Natural killer cell treated with Interleukin-12 subunit alpha and Interleukin-12 subunit beta and Interleukin-15 and Interleukin-18, amount 100 ng/mL, for 72 hours (primary cell): ENCODE results near the gene PBX2. TPM values are rescaled to one million over a fixed set of nuclear protein-coding genes. Genes with fewer than 3 reads are reported as not detected.

Experiments used
- ATAC-seq, 2 donors: fragments of 150-1000 bp; cut with Tn5 transposase in 1 of 2; sonication (Bioruptor Pico), chemical (Tn5 transposase) in 1 of 2; 2 replicates each; pipeline ENCODE4 v1.10.0; 2021
- DNase-seq: peaks from one replicate; pipeline ENCODE4 v3.0.0; 2022; ENCODE audit warnings: low spot score
- H3K27ac Mint-ChIP-seq, 2 donors: 1 replicate in 1 of 2; 2 replicates in 1 of 2; pipeline ENCODE4 v1.8.0; 2022; ENCODE audit warnings: mixed read lengths in 2 of 2, mild to moderate bottlenecking in 1 of 2, moderate library complexity in 1 of 2
- H3K27me3 Mint-ChIP-seq, 2 donors: 1 replicate in 1 of 2; 2 replicates in 1 of 2; pipeline ENCODE4 v1.8.0; 2022; ENCODE audit warnings: mixed read lengths in 2 of 2
- H3K36me3 Mint-ChIP-seq: one replicate; pipeline ENCODE4 v1.8.0; 2022; ENCODE audit warnings: mixed read lengths
- H3K4me1 Mint-ChIP-seq, 2 donors: 1 replicate in 1 of 2; 2 replicates in 1 of 2; pipeline ENCODE4 v1.8.0; 2022; ENCODE audit warnings: low read depth in 2 of 2, mixed read lengths in 2 of 2, mild to moderate bottlenecking in 1 of 2
- H3K4me3 Mint-ChIP-seq: one replicate; pipeline ENCODE4 v1.8.0; 2022; ENCODE audit warnings: mixed read lengths
- H3K9me3 Mint-ChIP-seq: 2 replicates; pipeline ENCODE4 v1.8.0; 2022; ENCODE audit warnings: mixed read lengths
- total RNA-seq, 2 donors: library from RNA; stranded (reverse); gene quantifications; one replicate each; pipeline ENCODE4 v1.2.3, GENCODE V29; 2022

Gene PBX2
- total RNA-seq, 2 donors from 2014 or later, result 64.1 to 89.4 TPM

- no peaks in the 10 kb centered on the region for H3K27me3 Mint-ChIP-seq
- peak overlapping the region; percentile 93 for H3K4me3 Mint-ChIP-seq
- no peaks in the 10 kb centered on the region for H3K9me3 Mint-ChIP-seq
- peaks cover 48 to 57% of the 10 kb centered on the region in 2 donors for H3K4me1 Mint-ChIP-seq
- ATAC-seq, result no peak
- H3K36me3 Mint-ChIP-seq, result no peaks in the 10 kb centered on the region
- DNase-seq, result peak; percentile 49
- peak overlapping the region; percentile 92 to 95 for H3K27ac Mint-ChIP-seq
Observed at GRCh38 chr6:32178547-32179440, 11.2 kb downstream of the PBX2 start.

GRCh38 chr6:32177788-32178546 lies 12.0 kb downstream of the PBX2 start, which contains the start of gene RNF5:
Gene RNF5 (plus strand): TSS chr6:32178405. CDS start chr6:32178512, 107 bp downstream.
- Mint-ChIP-seq H3K27ac (peak within 1 kb of the TSS; percentile 92 to 95), H3K27me3 (no peaks in the 10 kb centered on the region), H3K9me3 (no peaks in the 10 kb centered on the region), H3K4me3 (peak within 1 kb of the TSS; percentile 93), H3K36me3 (no peaks in the 10 kb centered on the region), H3K4me1 (peaks cover 54 to 61% of the 10 kb centered on the region in 2 donors)
- DNase-seq (peak; percentile 96), ATAC-seq (peak; percentile 93 to 94)

GRCh38 chr6:32177183-32177787 lies 12.7 kb downstream of the PBX2 start:
- H3K9me3 Mint-ChIP-seq, result no peaks in the 10 kb centered on the region
- H3K4me1 Mint-ChIP-seq, result peaks cover 56 to 61% of the 10 kb centered on the region in 2 donors
- ATAC-seq (no peak), DNase-seq (no peak)
- peak overlapping the region; percentile 93 for H3K4me3 Mint-ChIP-seq
- H3K27me3 Mint-ChIP-seq, result no peaks in the 10 kb centered on the region
- H3K36me3 Mint-ChIP-seq, result no peaks in the 10 kb centered on the region
- peak overlapping the region; percentile 92 to 95 for H3K27ac Mint-ChIP-seq

DNA sequence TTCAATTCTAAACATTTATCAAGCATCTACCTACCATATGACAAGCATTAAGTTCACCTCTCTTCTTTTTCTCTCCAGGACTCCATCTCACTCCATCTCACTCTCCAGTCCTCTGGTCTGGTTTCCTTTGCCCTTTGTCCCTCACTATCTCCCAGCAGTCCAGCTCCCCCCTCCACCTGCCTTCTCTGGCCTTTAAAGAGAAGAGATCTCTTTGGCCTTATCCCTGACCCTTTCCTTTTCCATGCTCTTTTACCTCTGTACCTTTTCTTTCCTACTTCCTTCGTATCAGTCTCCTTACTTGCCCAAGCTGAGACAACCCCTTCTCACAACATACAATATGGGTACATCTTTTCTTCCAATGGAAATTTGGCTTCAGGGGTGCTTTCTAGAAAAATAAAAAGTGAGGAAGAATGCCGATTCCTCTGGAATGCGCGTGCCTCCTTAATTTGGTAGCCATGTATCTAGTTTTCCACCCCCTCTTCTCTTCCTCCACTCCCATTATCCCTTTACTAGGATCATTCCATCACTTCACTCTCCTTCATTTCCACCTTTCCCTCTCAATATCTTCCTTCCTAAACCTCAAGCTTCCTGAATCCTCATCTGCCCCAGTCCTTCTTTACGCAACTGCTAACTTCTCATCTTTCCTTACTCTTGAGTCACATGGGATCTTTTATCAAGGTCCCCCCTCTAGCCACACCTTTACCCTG lies 13.4 kb downstream of the PBX2 start:
- ATAC-seq (no peak), DNase-seq (peak; percentile 22)
- no peaks in the 10 kb centered on the region for H3K9me3 Mint-ChIP-seq
- peak overlapping the region; percentile 93 for H3K4me3 Mint-ChIP-seq
- no peaks in the 10 kb centered on the region for H3K36me3 Mint-ChIP-seq
- peaks cover 56 to 61% of the 10 kb centered on the region in 2 donors for H3K4me1 Mint-ChIP-seq
- H3K27ac Mint-ChIP-seq, result peak overlapping the region; percentile 92 to 95
- H3K27me3 Mint-ChIP-seq, result no peaks in the 10 kb centered on the region

- H3K4me1 Mint-ChIP-seq, result peaks cover 60 to 61% of the 10 kb centered on the region in 2 donors
- no peaks in the 10 kb centered on the region for H3K9me3 Mint-ChIP-seq
- no peaks in the 10 kb centered on the region for H3K36me3 Mint-ChIP-seq
- peak; percentile 97 for DNase-seq
- ATAC-seq, result peak; percentile 72 to 77
- H3K27me3 Mint-ChIP-seq, result no peaks in the 10 kb centered on the region
- peak within 1 kb of the TSS; percentile 92 to 95 for H3K27ac Mint-ChIP-seq
- peak within 1 kb of the TSS; percentile 93 for H3K4me3 Mint-ChIP-seq
Observed at GRCh38 chr6:32175711-32176475, 14.1 kb downstream of the PBX2 start, which contains the start of gene AGPAT1. Gene AGPAT1 (minus strand): TSS chr6:32176084. CDS start chr6:32171496, 4,588 bp downstream.

DNA sequence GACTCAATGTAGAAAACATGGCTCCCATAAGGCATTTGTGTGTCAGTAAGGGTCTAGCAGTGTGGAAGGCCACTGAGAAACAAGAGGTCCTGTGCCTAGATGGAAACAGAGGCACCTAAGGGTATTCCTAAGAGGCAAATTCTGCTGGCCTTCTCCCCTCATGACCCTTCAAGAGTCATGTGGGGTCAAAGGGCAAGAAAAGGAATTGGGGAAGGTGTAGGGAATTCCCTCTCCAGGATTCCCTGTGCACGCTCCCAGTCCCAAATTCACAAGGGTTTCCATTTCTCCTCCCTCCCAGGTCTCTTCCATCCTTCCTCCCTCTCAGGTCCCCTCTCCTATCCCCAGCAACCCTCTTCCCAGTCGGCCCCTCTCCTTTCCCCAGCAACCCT lies 14.7 kb downstream of the PBX2 start:
- no peak for ATAC-seq
- Mint-ChIP-seq H3K4me3 (peak overlapping the region; percentile 93), H3K9me3 (no peaks in the 10 kb centered on the region), H3K27me3 (no peaks in the 10 kb centered on the region), H3K36me3 (no peaks in the 10 kb centered on the region), H3K27ac (peak overlapping the region; percentile 92 to 95), H3K4me1 (peaks cover 54 to 55% of the 10 kb centered on the region in 2 donors)
- DNase-seq, result no peak

GRCh38 chr6:32174416-32174815 lies 15.6 kb downstream of the PBX2 start:
- Mint-ChIP-seq H3K4me1 (peaks cover 55% of the 10 kb centered on the region in 2 donors), H3K36me3 (no peaks in the 10 kb centered on the region), H3K27ac (peak overlapping the region in 1 of 2 donors; percentile 52), H3K27me3 (no peaks in the 10 kb centered on the region), H3K9me3 (no peaks in the 10 kb centered on the region), H3K4me3 (peak overlapping the region; percentile 56)
- DNase-seq (peak; percentile 2), ATAC-seq (no peak)

- Mint-ChIP-seq H3K27me3 (no peaks in the 10 kb centered on the region), H3K36me3 (no peaks in the 10 kb centered on the region), H3K27ac (no peak overlapping the region), H3K4me1 (peaks cover 43 to 44% of the 10 kb centered on the region in 2 donors), H3K9me3 (no peaks in the 10 kb centered on the region), H3K4me3 (no peak overlapping the region)
- peak; percentile 5 for DNase-seq
- no peak for ATAC-seq
Observed at GRCh38 chr6:32173051-32173727, 16.8 kb downstream of the PBX2 start.

GRCh38 chr6:32171234-32171633 lies 18.8 kb downstream of the PBX2 start:
- Mint-ChIP-seq H3K9me3 (no peaks in the 10 kb centered on the region), H3K27me3 (no peaks in the 10 kb centered on the region), H3K27ac (no peak overlapping the region), H3K36me3 (no peaks in the 10 kb centered on the region), H3K4me1 (peaks cover 24 to 29% of the 10 kb centered on the region in 2 donors), H3K4me3 (no peak overlapping the region)
- DNase-seq (no peak), ATAC-seq (no peak)

DNA sequence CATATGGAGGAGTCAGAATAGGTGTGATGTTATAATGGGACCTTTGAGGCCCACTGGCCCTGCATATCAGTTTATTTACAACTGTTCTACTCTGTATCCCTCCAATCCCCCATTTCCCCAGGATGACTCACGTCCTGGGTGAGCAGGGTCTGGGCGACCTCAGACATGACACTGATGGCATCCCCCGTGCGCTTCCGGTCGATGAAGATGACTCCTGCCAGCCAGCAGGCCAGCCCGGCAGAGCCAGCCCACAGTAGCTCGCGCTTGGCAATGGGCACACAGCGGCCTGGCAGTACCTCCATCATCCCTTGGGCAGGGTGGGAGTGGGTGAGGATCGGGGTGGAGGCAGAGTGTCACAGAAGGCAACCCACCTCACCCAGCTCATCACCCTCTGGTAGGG lies 19.7 kb downstream of the PBX2 start:
- H3K36me3 Mint-ChIP-seq, result no peaks in the 10 kb centered on the region
- no peak for ATAC-seq
- peaks cover 21 to 24% of the 10 kb centered on the region in 2 donors for H3K4me1 Mint-ChIP-seq
- no peak for DNase-seq
- no peaks in the 10 kb centered on the region for H3K9me3 Mint-ChIP-seq
- H3K27ac Mint-ChIP-seq, result no peak overlapping the region
- no peak overlapping the region for H3K4me3 Mint-ChIP-seq
- no peaks in the 10 kb centered on the region for H3K27me3 Mint-ChIP-seq

DNA sequence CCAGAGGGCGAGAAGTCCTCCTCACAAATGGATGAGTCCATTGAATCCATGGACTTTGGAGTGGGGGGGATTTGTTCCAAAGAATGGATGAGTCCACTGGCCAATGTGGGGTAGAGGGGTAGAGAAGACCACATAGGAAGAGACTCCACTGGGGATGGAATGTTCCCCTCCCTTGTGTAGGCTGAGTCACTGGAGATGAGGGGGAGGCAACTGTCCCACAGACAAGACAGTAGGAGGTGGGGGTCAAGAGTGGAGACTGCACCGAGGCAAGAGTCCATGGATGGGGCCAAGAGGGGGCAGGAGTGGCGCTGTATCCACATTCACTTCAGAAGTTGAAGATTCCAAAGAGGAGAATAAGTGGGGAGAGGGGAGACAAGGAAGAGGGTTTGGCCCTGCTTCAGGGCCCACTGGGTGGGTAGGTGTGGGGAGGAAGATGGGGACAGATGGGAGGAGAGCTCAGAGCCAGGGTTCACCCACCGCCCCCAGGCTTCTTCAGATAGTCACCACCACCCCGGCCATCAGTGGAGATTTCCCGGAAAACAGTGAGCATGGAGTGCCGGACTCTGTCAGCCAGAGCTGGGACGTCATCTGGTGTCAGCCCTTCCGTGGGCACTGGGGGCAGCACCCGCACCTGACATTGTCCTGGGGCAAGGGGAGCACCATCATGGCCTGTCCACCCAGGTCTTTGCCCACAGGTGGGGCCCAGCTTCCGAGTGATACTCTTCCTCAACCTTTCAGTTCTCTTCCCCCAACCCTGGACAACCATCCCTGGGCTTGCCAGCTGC lies 21.0 kb downstream of the PBX2 start:
- Mint-ChIP-seq H3K36me3 (no peaks in the 10 kb centered on the region), H3K27ac (peak overlapping the region in 1 of 2 donors; percentile 48), H3K4me3 (no peak overlapping the region), H3K4me1 (peaks cover 11 to 22% of the 10 kb centered on the region in 2 donors), H3K9me3 (no peaks in the 10 kb centered on the region), H3K27me3 (no peaks in the 10 kb centered on the region)
- no peak for DNase-seq
- no peak for ATAC-seq
